ENCODE data around the gene CERS3.

- no peak for TF ChIP-seq MAX (IDR thresholded peaks at IDR 0.05; ENCODE audit: low read depth)
- TF ChIP-seq RAD21 (IDR thresholded peaks at IDR 0.05; ENCODE audit: low read length) = no peak
- no peak for TF ChIP-seq NFIC (IDR thresholded peaks at IDR 0.05; ENCODE audit: borderline replicate concordance)
- no peak for TF ChIP-seq TEAD4 (IDR thresholded peaks at IDR 0.05; ENCODE audit: borderline replicate concordance, insufficient read depth)
- no peak for TF ChIP-seq ELF1 (IDR thresholded peaks at IDR 0.05)
- TF ChIP-seq RCOR1 (IDR thresholded peaks at IDR 0.05; ENCODE audit: low read length) = no peak
- TF ChIP-seq CTCF (IDR thresholded peaks at IDR 0.05) = no peak
- no peak for TF ChIP-seq RFX5 (IDR thresholded peaks at IDR 0.05; ENCODE audit: low read length)
These were observed 175.3 kb downstream of the CERS3 start for GRCh38 chr15:100353449-100353848.
